HepG2 (cell line): ENCODE measurements around the gene PET100. TPM values are rescaled to one million over a fixed set of nuclear protein-coding genes. Genes with fewer than 3 reads are reported as not detected.

ENCODE experiments used
- ATAD3A ChIP-seq: sonication (generic); formaldehyde crosslinking; IDR thresholded peaks from 2 replicates; pipeline ENCODE4 v1.4.0; 2020; ENCODE audit warnings: missing genetic modification reagents
- CHD4 ChIP-seq: fragments of 200-600 bp; sonication (generic); IDR thresholded peaks from 2 replicates; pipeline ENCODE4 v1.7.0; 2017; ENCODE audit warnings: mild to moderate bottlenecking, low read length, borderline replicate concordance
- EP300 ChIP-seq, 3 experiments: sonication (generic) in 1 of 3; formaldehyde crosslinking in 1 of 3; IDR thresholded peaks; 2 replicates each; pipeline versions ENCODE4 v1.5.1 to v1.6.1; 2011 to 2020; ENCODE audit warnings: low read depth in 2 of 3, low read length in 2 of 3, borderline replicate concordance in 1 of 3, improper control_type of control experiment in 1 of 3, mild to moderate bottlenecking in 1 of 3, missing genetic modification reagents in 1 of 3, moderate library complexity in 1 of 3
- KDM2A ChIP-seq: sonication (generic); formaldehyde crosslinking; IDR thresholded peaks from 2 replicates; pipeline ENCODE4 v1.4.0; 2020; ENCODE audit warnings: low read depth, missing genetic modification reagents, borderline replicate concordance
- MATR3 ChIP-seq: sonication (generic); formaldehyde crosslinking; IDR thresholded peaks from 2 replicates; pipeline ENCODE4 v1.4.0; 2020; ENCODE audit warnings: missing genetic modification reagents
- NR2F2 ChIP-seq: IDR thresholded peaks from 2 replicates; pipeline ENCODE4 v1.6.1; 2012; ENCODE audit warnings: low read depth, inconsistent platforms, borderline replicate concordance
- REXO4 ChIP-seq: sonication (generic); formaldehyde crosslinking; IDR thresholded peaks from 2 replicates; pipeline ENCODE4 v1.8.0; 2022; ENCODE audit warnings: missing genetic modification reagents, mild to moderate bottlenecking, borderline replicate concordance
- RXRA ChIP-seq: sonication (generic); formaldehyde crosslinking; IDR thresholded peaks from 2 replicates; pipeline ENCODE4 v1.5.1; 2020; ENCODE audit warnings: missing genetic modification reagents
- SPEN ChIP-seq: sonication (generic); formaldehyde crosslinking; IDR thresholded peaks from 2 replicates; pipeline ENCODE4 v1.5.1; 2020; ENCODE audit warnings: low read depth, mild to moderate bottlenecking, missing genetic modification reagents
- SSRP1 ChIP-seq: IDR thresholded peaks from 2 replicates; pipeline ENCODE4 v1.6.1; 2016; ENCODE audit warnings: control low read depth
- ZBTB38 ChIP-seq: sonication (generic); formaldehyde crosslinking; IDR thresholded peaks from 2 replicates; pipeline ENCODE4 v1.5.1; 2020; ENCODE audit warnings: mild to moderate bottlenecking, missing genetic modification reagents
- ZFX ChIP-seq: sonication (generic); formaldehyde crosslinking; IDR thresholded peaks from 2 replicates; pipeline ENCODE4 v1.4.0; 2020; ENCODE audit warnings: mild to moderate bottlenecking, low read depth, missing genetic modification reagents, moderate library complexity
- ZNF207 ChIP-seq: fragments of 450-650 bp; IDR thresholded peaks from 2 replicates; pipeline ENCODE4 v1.6.1; 2016; ENCODE audit warnings: antibody characterized with exemption, borderline replicate concordance
- ZNF552 ChIP-seq: sonication (generic); formaldehyde crosslinking; IDR thresholded peaks from 2 replicates; pipeline ENCODE4 v1.9.0; 2022; ENCODE audit warnings: missing genetic modification reagents, mild to moderate bottlenecking, borderline replicate concordance
- ZNF644 ChIP-seq: IDR thresholded peaks from 2 replicates; pipeline ENCODE4 v1.6.1; 2016; ENCODE audit warnings: low read depth
- ZNF790 ChIP-seq: sonication (generic); formaldehyde crosslinking; IDR thresholded peaks from 2 replicates; pipeline ENCODE4 v1.8.0; 2022; ENCODE audit warnings: missing genetic modification reagents, mild to moderate bottlenecking, borderline replicate concordance
- ZNF839 ChIP-seq: sonication (generic); formaldehyde crosslinking; IDR thresholded peaks from 2 replicates; pipeline ENCODE4 v1.4.0; 2020; ENCODE audit warnings: missing genetic modification reagents, mild to moderate bottlenecking, borderline replicate concordance
- ZNF841 ChIP-seq: sonication (generic); formaldehyde crosslinking; IDR thresholded peaks from 2 replicates; pipeline ENCODE4 v1.8.1; 2023; ENCODE audit warnings: missing genetic modification reagents, borderline replicate concordance
- polyA plus RNA-seq, 8 experiments: library from polyadenylated mRNA; depleted of rRNA in 3 of 8; stranded (reverse) in 7 of 8; unstranded in 1 of 8; fragments of >200 nt; fragmentation: Illumina TruSeq in 4 of 8; extraction: Trizol in 4 of 8; gene quantifications; 2 replicates each; pipeline versions ENCODE4 v1.2.1 to v1.2.3, GENCODE V29; 2011 to 2016; ENCODE audit warnings: low read depth in 4 of 8, missing spikeins in 1 of 8, mixed read lengths in 1 of 8; ENCODE audit not compliant: insufficient read depth in 1 of 8
- total RNA-seq, 5 experiments: library from RNA; depleted of rRNA; stranded (reverse); fragments of >200 nt; fragmentation: Illumina TruSeq; extraction: Trizol; gene quantifications; 2 replicates each; pipeline ENCODE4 v1.2.3, GENCODE V29; 2016; ENCODE audit warnings: low read depth in 1 of 5
- TF ChIP-seq, protein P1 (sequence below): sonication (generic); IDR thresholded peaks from 2 replicates; pipeline ENCODE4 v1.6.1; 2016; ENCODE audit warnings: low read depth, borderline replicate concordance
- TF ChIP-seq, protein P2 (sequence below): sonication (generic); formaldehyde crosslinking; IDR thresholded peaks from 2 replicates; pipeline ENCODE4 v1.4.0; 2020; ENCODE audit warnings: mild to moderate bottlenecking, missing genetic modification reagents
- TF ChIP-seq, protein P3 (sequence below): conservative IDR thresholded peaks from 2 replicates; pipeline ENCODE4 v1.6.1; 2018; ENCODE audit warnings: missing genetic modification reagents
- TF ChIP-seq, protein P4 (sequence below): sonication (generic); formaldehyde crosslinking; conservative IDR thresholded peaks from 2 replicates; pipeline ENCODE4 v1.5.0; 2020; ENCODE audit warnings: missing genetic modification reagents

The PET100 gene
- total and polyA plus RNA-seq, 2 of the 13 experiments (the other 11 are each of a cell fraction or from before 2014, with no cell fraction given), result 22.3 to 66.5 TPM

DNA sequence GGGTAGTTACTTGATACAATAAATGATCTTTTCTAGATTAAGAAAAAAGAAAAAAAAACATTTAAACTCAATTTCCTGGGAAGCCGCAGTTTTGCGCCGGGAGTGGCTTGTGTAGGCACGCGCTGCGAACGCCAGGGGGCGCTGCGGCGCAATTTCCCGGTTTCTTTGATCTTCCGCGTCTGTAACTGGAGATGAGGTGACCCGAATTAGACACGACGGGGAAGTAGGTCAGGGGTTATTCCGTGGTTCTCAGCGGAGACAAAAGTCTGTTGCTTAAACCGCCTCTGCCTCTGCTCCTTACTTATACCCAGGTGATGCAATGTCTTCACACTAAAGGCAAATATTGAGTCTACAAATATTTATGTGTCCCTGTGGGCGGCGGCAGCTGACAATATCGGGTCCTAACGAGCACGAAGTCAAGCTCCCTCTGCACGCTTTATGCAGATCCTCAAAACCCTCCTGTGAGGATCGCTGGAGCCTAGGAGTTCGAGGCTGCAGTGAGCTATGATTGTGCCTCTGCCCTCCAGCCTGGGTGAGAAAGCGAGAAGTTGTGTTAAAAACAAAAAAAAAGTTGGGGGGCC is 22.6 kb downstream of the PET100 start (continued):
- peak; percentile 99 for TF ChIP-seq RXRA (CRISPR knock-in tag)
- TF ChIP-seq ATAD3A, result no peak
- no peak for TF ChIP-seq ZNF839 (CRISPR knock-in tag)
- TF ChIP-seq CHD4, result no peak
- TF ChIP-seq KDM2A, result peak; percentile 98
- TF ChIP-seq MATR3 (CRISPR knock-in tag), result no peak
- no peak for TF ChIP-seq ZNF790 (CRISPR knock-in tag)
- TF ChIP-seq ZNF841 (CRISPR knock-in tag), result no peak
- TF ChIP-seq, protein P1, sequence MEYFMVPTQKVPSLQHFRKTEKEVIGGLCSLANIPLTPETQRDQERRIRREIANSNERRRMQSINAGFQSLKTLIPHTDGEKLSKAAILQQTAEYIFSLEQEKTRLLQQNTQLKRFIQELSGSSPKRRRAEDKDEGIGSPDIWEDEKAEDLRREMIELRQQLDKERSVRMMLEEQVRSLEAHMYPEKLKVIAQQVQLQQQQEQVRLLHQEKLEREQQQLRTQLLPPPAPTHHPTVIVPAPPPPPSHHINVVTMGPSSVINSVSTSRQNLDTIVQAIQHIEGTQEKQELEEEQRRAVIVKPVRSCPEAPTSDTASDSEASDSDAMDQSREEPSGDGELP, result peak; percentile 72; the same call in 1 of the 2 replicates
- no peak for TF ChIP-seq REXO4 (CRISPR knock-in tag)
- no peak for TF ChIP-seq ZFX (CRISPR knock-in tag)
- TF ChIP-seq SSRP1 (CRISPR knock-in tag), result no peak
- TF ChIP-seq, protein P2, sequence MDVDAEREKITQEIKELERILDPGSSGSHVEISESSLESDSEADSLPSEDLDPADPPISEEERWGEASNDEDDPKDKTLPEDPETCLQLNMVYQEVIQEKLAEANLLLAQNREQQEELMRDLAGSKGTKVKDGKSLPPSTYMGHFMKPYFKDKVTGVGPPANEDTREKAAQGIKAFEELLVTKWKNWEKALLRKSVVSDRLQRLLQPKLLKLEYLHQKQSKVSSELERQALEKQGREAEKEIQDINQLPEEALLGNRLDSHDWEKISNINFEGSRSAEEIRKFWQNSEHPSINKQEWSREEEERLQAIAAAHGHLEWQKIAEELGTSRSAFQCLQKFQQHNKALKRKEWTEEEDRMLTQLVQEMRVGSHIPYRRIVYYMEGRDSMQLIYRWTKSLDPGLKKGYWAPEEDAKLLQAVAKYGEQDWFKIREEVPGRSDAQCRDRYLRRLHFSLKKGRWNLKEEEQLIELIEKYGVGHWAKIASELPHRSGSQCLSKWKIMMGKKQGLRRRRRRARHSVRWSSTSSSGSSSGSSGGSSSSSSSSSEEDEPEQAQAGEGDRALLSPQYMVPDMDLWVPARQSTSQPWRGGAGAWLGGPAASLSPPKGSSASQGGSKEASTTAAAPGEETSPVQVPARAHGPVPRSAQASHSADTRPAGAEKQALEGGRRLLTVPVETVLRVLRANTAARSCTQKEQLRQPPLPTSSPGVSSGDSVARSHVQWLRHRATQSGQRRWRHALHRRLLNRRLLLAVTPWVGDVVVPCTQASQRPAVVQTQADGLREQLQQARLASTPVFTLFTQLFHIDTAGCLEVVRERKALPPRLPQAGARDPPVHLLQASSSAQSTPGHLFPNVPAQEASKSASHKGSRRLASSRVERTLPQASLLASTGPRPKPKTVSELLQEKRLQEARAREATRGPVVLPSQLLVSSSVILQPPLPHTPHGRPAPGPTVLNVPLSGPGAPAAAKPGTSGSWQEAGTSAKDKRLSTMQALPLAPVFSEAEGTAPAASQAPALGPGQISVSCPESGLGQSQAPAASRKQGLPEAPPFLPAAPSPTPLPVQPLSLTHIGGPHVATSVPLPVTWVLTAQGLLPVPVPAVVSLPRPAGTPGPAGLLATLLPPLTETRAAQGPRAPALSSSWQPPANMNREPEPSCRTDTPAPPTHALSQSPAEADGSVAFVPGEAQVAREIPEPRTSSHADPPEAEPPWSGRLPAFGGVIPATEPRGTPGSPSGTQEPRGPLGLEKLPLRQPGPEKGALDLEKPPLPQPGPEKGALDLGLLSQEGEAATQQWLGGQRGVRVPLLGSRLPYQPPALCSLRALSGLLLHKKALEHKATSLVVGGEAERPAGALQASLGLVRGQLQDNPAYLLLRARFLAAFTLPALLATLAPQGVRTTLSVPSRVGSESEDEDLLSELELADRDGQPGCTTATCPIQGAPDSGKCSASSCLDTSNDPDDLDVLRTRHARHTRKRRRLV (CRISPR knock-in tag), result peak; percentile 62; the same call in 1 of the 2 replicates
- TF ChIP-seq, protein P3, sequence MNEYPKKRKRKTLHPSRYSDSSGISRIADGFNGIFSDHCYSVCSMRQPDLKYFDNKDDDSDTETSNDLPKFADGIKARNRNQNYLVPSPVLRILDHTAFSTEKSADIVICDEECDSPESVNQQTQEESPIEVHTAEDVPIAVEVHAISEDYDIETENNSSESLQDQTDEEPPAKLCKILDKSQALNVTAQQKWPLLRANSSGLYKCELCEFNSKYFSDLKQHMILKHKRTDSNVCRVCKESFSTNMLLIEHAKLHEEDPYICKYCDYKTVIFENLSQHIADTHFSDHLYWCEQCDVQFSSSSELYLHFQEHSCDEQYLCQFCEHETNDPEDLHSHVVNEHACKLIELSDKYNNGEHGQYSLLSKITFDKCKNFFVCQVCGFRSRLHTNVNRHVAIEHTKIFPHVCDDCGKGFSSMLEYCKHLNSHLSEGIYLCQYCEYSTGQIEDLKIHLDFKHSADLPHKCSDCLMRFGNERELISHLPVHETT (CRISPR knock-in tag), result no peak
- no peak for TF ChIP-seq ZNF644 (CRISPR knock-in tag)
- TF ChIP-seq SPEN (CRISPR knock-in tag), result no peak
- TF ChIP-seq EP300 (IDR thresholded peaks at IDR 0.05; ENCODE audit: low read depth in 2 of 2, low read length in 2 of 2), result peak; percentile 72 to 81; a peak in 3 of 4 replicates
- TF ChIP-seq EP300 (CRISPR knock-in tag; IDR thresholded peaks at IDR 0.05; ENCODE audit: borderline replicate concordance), result peak; percentile 84
- no peak for TF ChIP-seq ZNF207
- TF ChIP-seq, protein P4, sequence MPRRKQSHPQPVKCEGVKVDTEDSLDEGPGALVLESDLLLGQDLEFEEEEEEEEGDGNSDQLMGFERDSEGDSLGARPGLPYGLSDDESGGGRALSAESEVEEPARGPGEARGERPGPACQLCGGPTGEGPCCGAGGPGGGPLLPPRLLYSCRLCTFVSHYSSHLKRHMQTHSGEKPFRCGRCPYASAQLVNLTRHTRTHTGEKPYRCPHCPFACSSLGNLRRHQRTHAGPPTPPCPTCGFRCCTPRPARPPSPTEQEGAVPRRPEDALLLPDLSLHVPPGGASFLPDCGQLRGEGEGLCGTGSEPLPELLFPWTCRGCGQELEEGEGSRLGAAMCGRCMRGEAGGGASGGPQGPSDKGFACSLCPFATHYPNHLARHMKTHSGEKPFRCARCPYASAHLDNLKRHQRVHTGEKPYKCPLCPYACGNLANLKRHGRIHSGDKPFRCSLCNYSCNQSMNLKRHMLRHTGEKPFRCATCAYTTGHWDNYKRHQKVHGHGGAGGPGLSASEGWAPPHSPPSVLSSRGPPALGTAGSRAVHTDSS (CRISPR knock-in tag), result no peak
- no peak for TF ChIP-seq ZBTB38 (CRISPR knock-in tag)
- peak; percentile 34; the same call in 1 of the 2 replicates for TF ChIP-seq ZNF552 (CRISPR knock-in tag)
- peak; percentile 65; the same call in 1 of the 2 replicates for TF ChIP-seq NR2F2
